Mucosa of stomach (tissue), 1 donor: ENCODE data around the gene JPH4.
A peak's percentile ranks its signal among the peaks of the same experiment; 100 is the strongest.

Experiments
- H3K27me3 ChIP-seq: one replicate; pipeline ENCODE4 v1.7.0; 2013; ENCODE audit warnings: mild to moderate bottlenecking, low read length; ENCODE audit not compliant: control insufficient read depth, insufficient read depth
- H3K36me3 ChIP-seq: one replicate; pipeline ENCODE4 v1.7.0; 2013; ENCODE audit warnings: low read length; ENCODE audit not compliant: control insufficient read depth, insufficient read depth
- H3K4me1 ChIP-seq: one replicate; pipeline ENCODE4 v1.7.0; 2013; ENCODE audit warnings: mild to moderate bottlenecking, low read length; ENCODE audit not compliant: control insufficient read depth, insufficient read depth
- H3K4me3 ChIP-seq: one replicate; pipeline ENCODE4 v1.7.0; 2013; ENCODE audit warnings: low read length
- H3K9ac ChIP-seq: one replicate; pipeline ENCODE4 v1.7.0; 2013; ENCODE audit warnings: mild to moderate bottlenecking, low read length, moderate library complexity
- H3K9me3 ChIP-seq: one replicate; pipeline ENCODE4 v1.7.0; 2013; ENCODE audit warnings: mild to moderate bottlenecking, low read length, moderate library complexity; ENCODE audit not compliant: control insufficient read depth
- donor health status: Pancreatic carcinoma.

The JPH4 gene

DNA sequence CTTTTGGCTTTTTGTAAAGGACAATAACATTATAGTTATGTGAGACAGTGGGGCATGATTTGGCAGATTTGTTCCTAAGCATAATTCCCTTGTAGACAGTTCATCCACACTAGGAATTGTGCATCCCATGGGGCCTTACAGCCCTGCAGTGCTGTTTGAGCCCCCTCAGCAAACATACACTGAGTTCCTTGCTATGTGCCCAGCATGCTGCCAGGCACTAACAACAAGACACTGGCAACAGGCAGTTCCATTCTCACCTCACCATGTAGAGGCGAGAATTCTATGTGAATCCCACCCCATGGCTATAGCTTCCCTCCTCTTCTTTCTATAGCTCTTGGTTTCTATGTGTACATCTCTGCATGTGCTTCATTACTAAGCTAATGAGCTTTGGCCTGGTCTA lies 20.6 kb downstream of the JPH4 start:
- peaks cover 23% of the 10 kb centered on the region for H3K4me1 ChIP-seq
- H3K36me3 ChIP-seq: peaks cover 27% of the 10 kb centered on the region
- no peak overlapping the region for H3K4me3 ChIP-seq
- H3K9me3 ChIP-seq: no peaks in the 10 kb centered on the region
- H3K27me3 ChIP-seq: no peaks in the 10 kb centered on the region
- peak overlapping the region; percentile 19 for H3K9ac ChIP-seq

DNA sequence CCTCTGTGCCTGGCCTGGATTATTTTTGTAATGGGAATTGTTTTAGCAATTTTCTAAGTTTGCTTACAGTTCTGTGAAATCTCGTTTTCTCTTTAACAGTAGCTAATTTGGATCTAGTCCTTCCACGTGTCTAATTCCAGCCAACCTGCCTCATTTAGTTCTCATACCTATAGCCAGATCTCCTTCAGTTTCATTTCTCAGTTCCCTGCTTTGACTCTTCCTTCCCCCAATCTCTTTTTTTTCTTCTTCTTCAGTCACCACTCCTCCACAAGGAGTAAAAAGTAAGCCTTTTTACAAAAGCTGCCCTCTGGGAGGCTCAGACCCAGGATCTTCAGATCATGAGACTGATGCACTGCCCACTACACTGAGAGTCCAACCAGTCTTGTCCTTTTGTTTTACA lies 21.1 kb downstream of the JPH4 start:
- peaks cover 27% of the 10 kb centered on the region for H3K36me3 ChIP-seq
- no peaks in the 10 kb centered on the region for H3K27me3 ChIP-seq
- peaks cover 23% of the 10 kb centered on the region for H3K4me1 ChIP-seq
- H3K9ac ChIP-seq: no peak overlapping the region
- no peaks in the 10 kb centered on the region for H3K9me3 ChIP-seq
- no peak overlapping the region for H3K4me3 ChIP-seq

DNA sequence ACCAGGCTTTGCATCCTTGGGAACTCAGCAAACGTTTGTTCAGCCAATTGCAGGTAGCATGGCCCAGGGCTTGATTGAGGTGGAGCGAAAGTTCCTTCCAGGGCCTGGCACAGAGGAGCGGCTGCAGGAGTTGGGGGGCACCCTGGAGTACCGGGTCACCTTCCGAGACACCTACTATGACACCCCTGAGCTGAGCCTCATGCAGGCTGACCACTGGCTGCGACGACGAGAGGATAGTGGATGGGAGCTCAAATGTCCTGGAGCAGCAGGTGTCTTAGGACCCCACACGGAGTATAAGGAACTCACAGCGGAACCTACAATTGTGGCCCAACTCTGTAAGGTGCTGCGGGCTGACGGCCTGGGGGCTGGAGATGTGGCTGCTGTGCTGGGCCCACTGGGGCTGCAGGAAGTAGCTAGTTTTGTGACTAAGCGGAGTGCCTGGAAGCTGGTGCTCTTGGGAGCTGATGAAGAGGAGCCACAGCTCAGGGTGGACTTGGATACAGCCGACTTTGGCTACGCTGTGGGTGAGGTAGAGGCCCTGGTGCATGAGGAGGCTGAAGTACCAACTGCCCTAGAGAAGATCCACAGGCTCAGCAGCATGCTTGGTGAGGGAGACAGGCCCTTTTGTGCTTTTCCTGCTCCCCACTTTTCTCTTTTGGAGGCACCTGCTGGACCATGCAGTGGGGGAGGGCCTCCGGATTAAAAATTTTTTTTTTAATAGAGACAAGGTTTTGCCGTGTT lies 21.7 kb downstream of the JPH4 start:
- Histone ChIP-seq H3K9ac (peak overlapping the region; percentile 88), H3K4me1 (peaks cover 23% of the 10 kb centered on the region), H3K9me3 (no peaks in the 10 kb centered on the region), H3K4me3 (peak overlapping the region; percentile 81), H3K36me3 (peaks cover 27% of the 10 kb centered on the region), H3K27me3 (no peaks in the 10 kb centered on the region)

DNA sequence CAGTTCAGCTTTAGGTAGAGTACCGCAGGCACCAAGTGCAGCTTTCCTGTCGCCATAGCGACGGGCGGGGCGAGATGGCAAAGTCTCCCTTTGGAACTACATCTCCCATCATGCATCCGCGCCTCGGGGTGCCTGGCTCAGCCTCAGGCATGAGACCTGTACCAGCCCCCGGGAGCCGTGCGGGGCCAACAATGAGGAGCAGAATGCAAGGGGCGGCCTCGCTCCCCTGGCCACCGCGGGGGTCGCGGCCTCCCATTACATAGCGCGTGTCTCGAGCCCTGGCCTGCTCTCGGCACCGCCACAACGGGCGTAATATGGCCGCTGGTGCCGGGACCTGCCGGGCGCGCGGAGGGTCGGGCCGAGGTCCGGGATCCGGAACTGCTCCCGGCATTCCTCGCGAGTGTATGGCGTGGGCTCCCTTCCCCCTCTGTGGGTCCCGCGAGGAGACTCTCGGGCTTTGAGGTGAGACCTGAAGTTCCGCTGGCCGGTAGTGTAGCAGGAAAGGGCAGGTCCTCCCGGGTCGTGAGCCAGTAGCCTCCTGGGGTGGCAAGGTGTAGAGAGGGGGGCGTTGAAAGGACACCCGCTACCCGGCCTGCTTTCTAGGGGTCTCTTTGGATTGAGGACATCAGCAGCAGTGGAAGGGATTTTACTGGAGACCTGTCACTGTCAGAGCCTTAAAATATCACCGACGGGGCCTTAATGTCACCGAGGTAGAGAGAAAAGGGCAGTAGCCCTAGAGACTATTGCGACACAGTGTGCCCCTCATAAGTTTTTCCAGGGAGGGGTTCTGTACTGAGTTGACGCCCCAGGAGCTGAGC lies 22.5 kb downstream of the JPH4 start, which contains the start of gene THTPA:
Gene THTPA, plus strand, starts transcription at position 390 of the 818 bp plus-strand sequence. CDS start 487 bp downstream, outside the sequence.
- peaks cover 19% of the 10 kb centered on the region for H3K36me3 ChIP-seq
- H3K4me1 ChIP-seq: peaks cover 23% of the 10 kb centered on the region
- H3K27me3 ChIP-seq: no peaks in the 10 kb centered on the region
- peak within 1 kb of the TSS; percentile 81 for H3K4me3 ChIP-seq
- peak within 1 kb of the TSS; percentile 88 for H3K9ac ChIP-seq
- no peaks in the 10 kb centered on the region for H3K9me3 ChIP-seq

DNA sequence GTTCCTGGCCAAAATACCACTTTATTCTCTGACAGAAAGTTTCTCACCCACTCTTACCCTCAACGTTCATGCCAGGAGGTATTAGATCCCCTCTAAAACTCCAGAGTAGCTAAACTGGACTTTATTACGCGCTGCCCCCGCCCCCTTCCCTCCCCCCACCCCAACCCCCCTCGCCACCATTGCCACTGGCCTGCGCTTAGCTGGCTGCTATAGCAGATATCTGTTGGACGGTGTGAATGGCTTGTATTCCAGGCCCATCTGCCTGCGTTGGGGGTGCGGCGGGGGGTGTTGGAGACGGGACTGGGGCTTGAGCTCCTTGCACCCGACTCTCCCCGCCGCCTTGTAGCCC lies 23.1 kb downstream of the JPH4 start:
- peak overlapping the region; percentile 81 for H3K4me3 ChIP-seq
- H3K9ac ChIP-seq: peak overlapping the region; percentile 88
- no peaks in the 10 kb centered on the region for H3K9me3 ChIP-seq
- peaks cover 14% of the 10 kb centered on the region for H3K36me3 ChIP-seq
- H3K27me3 ChIP-seq: no peaks in the 10 kb centered on the region
- peaks cover 23% of the 10 kb centered on the region for H3K4me1 ChIP-seq

DNA sequence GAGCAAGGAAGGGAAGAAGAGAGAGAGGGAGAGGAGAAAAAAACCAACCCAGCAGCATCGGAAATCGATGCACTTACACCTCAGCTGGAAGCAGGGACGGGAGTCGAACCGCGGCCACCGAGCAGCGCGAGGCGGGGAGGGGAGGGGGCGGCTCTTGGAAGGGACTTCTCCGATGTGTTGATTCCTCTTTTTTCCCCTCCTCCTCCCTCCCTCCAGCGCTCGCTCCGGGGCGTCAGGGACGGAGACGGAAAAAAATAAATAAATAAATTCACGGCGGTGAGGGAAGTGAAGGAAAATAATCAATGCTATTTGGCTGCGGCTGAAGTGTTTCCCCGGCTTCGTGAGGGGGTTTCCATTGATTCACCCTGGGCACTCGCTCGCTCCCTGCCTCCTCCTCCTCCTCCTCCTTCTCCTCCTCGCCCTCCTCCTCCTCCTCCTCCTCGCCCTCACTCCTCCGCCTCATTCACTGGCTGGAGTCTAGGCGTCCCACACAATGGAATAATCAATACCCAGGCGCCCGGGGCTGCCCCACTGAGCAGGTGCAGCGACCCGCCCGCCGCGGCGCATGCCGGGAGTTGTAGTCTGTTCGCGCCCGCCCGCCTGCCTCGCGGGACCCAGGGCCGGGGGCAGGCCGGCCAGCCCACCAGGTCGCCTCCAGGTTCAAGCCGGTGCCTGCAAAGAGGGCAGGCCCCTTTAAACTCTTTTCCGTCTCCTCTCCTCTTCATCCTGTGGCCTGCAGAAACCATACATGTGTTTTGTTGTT lies 27.1 kb downstream of the JPH4 start, which contains the start of gene ZFHX2:
Gene ZFHX2, minus strand, starts transcription at position 500 of the 763 bp plus-strand sequence. CDS start 16,440 bp downstream, outside the sequence.
- peak within 1 kb of the TSS; percentile 73 for H3K9ac ChIP-seq
- no peaks in the 10 kb centered on the region for H3K36me3 ChIP-seq
- peaks cover 6% of the 10 kb centered on the region for H3K27me3 ChIP-seq
- no peaks in the 10 kb centered on the region for H3K9me3 ChIP-seq
- H3K4me1 ChIP-seq: peaks cover 1% of the 10 kb centered on the region
- peak within 1 kb of the TSS; percentile 75 for H3K4me3 ChIP-seq

DNA sequence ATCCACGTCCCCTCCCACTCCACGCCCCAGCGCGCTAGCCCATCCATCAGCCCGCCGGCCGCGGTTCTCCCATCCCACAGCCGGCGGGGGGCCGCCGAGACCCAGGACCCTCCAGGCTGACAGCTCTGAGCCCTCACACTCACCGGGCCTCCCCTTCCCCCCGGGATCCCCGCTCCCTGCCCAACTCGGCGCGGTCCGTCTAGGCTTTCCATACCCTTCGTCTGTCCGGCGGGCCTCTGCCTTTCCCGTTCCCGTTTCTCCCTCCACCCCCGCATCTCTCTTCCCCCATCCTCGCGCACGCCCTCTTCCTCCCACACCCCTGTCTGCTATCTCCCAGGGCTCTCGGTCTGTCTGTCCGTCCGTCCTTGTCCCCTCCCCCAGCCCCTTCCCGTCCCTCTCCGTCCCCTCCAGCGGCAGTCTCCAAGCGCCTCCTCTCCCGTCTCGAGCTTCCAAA lies 27.8 kb downstream of the JPH4 start:
- H3K4me3 ChIP-seq: peak overlapping the region; percentile 75
- no peaks in the 10 kb centered on the region for H3K4me1 ChIP-seq
- H3K9me3 ChIP-seq: no peaks in the 10 kb centered on the region
- H3K9ac ChIP-seq: peak overlapping the region; percentile 73
- no peaks in the 10 kb centered on the region for H3K36me3 ChIP-seq
- peaks cover 6% of the 10 kb centered on the region for H3K27me3 ChIP-seq

DNA sequence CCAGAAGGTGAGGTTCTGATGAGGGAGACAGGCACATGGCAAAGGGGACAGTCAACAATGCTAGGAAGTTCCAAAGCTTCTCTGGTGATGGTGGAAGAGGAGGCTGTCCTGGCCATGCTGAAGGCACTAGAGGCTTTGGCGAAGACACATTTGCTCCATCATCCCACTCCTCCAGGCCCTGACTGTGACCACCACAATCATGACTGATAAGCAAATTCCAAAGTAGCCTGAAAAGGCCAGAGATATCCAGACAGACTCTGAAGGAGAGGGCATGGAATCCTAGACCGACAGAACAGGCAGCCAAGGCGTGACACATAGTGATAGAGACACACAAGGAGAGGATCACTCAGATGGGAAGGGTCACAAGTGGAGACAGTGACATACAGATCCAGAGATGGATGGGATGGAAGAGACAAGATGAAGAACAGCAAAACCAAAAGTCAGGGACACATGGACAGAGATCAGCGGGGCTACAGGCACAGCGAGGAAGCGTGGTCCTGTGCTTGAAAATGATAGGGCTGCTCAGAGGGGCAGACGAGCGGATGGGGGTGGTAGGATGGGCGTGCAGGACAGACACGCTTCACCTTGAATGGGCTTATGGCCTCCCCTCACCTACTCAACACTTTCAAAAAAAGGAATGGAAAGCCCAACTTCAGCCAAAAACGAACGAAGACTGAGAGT lies 28.3 kb downstream of the JPH4 start:
- Histone ChIP-seq H3K4me1 (no peaks in the 10 kb centered on the region), H3K9me3 (no peaks in the 10 kb centered on the region), H3K27me3 (peaks cover 6% of the 10 kb centered on the region), H3K4me3 (no peak overlapping the region), H3K36me3 (no peaks in the 10 kb centered on the region), H3K9ac (peak overlapping the region; percentile 73)

DNA sequence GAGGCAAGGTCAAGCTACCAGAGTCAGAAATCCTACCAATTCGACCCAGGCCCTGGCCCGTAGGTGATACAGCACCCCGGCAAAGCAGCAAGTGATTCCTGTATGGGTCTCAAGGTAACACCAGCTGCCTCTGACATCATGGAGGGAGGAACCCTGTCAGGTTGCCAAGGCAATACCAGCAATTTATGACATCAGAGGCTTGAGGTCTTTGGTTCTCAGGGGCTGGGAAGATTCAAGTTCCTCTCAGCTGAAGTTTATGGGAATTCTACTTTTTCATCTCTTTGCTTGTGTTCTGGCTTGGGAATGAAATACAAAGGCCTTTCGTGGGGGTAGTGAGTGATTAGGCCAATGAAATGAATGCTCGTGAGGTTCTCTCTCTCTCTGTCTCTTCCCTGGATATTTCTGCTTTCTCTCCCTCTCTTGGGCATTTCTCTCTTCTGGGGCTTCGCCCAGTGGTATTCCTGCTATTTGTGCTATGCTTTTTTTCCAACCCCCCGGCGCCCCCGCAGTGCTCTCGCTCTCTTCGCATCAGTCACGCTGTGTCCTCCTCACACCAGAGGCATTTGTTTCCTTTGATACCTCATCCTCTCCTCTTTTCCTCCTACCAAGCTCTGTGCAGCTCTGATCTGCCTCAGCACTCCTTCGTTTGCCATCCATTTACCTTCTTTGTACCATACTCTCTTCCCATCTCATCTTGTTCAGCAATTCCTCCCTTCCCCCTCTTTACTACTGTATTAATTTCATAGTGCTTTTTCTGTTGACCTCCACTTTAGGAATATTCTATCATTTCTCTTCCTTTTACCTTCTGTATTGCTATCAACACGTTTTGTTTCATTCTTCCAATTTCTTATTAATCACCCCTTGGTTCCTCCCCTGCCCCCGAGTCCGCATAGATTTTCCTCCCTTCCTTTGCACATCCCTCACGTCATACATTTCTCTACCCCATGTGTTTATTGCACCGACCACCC lies 30.0 kb downstream of the JPH4 start:
- Histone ChIP-seq H3K9ac (no peak overlapping the region), H3K4me3 (no peak overlapping the region), H3K4me1 (no peaks in the 10 kb centered on the region)

DNA sequence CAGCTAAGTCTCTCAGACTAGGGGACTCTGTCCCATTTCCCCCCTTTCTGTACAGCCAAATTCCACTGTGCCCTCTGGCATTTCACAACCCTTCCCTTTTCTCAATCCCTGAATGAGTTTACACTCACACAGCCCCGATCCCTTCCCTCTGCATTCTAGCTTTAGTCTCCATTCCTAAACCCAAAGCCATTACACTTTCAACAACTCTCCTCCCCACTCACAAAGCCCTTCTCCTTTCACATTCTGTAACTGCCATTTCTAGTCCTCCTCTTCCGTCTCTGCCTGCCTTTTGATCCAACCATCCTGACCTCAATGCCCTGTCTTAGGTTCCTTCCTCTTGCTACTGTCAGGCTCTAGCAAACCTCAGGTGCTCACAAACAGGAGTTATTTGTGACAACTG lies 30.7 kb downstream of the JPH4 start:
- Histone ChIP-seq H3K9ac (no peak overlapping the region), H3K4me3 (no peak overlapping the region), H3K9me3 (no peaks in the 10 kb centered on the region), H3K27me3 (peaks cover 6% of the 10 kb centered on the region), H3K4me1 (no peaks in the 10 kb centered on the region), H3K36me3 (no peaks in the 10 kb centered on the region)

More for the DNA sequence above, 30.0 kb downstream of the JPH4 start:
- H3K36me3 ChIP-seq: no peaks in the 10 kb centered on the region
- H3K27me3 ChIP-seq: peaks cover 6% of the 10 kb centered on the region
- H3K9me3 ChIP-seq: no peaks in the 10 kb centered on the region
